NB4 (cell line): ENCODE data around the gene RGS16.

Experiments
- DNase-seq: peaks from one replicate; pipeline ENCODE4 v3.0.0; 2010; ENCODE audit warnings: low read depth
- H3K4me3 ChIP-seq: one replicate; pipeline ENCODE4 v1.5.1; 2011; ENCODE audit warnings: mild to moderate bottlenecking, low read depth, low read length, moderate library complexity
- MAX ChIP-seq: IDR thresholded peaks from 2 replicates; pipeline ENCODE4 v1.6.1; 2011; ENCODE audit warnings: low read depth, low read length
- MYC ChIP-seq: IDR thresholded peaks from 2 replicates; pipeline ENCODE4 v1.6.1; 2011; ENCODE audit warnings: low read depth, low read length
- POLR2A ChIP-seq: IDR thresholded peaks from 2 replicates; pipeline ENCODE4 v1.6.1; 2011; ENCODE audit warnings: mild to moderate bottlenecking; ENCODE audit not compliant: insufficient read length; ENCODE audit errors: extremely low read depth
- TF ChIP-seq, protein P1 (sequence below): IDR thresholded peaks from one replicate; pipeline ENCODE4 v1.5.1; 2012; ENCODE audit warnings: low read depth, low read length

RGS16 gene

GRCh38 chr1:182601913-182602312 is 2.3 kb downstream of the RGS16 start:
- TF ChIP-seq MAX, result no peak
- TF ChIP-seq, protein P1, sequence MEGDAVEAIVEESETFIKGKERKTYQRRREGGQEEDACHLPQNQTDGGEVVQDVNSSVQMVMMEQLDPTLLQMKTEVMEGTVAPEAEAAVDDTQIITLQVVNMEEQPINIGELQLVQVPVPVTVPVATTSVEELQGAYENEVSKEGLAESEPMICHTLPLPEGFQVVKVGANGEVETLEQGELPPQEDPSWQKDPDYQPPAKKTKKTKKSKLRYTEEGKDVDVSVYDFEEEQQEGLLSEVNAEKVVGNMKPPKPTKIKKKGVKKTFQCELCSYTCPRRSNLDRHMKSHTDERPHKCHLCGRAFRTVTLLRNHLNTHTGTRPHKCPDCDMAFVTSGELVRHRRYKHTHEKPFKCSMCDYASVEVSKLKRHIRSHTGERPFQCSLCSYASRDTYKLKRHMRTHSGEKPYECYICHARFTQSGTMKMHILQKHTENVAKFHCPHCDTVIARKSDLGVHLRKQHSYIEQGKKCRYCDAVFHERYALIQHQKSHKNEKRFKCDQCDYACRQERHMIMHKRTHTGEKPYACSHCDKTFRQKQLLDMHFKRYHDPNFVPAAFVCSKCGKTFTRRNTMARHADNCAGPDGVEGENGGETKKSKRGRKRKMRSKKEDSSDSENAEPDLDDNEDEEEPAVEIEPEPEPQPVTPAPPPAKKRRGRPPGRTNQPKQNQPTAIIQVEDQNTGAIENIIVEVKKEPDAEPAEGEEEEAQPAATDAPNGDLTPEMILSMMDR, result no peak
- TF ChIP-seq POLR2A, result no peak
- no peak for TF ChIP-seq MYC
- peak overlapping the region; percentile 95 for H3K4me3 ChIP-seq

GRCh38 chr1:182601416-182601786 is 2.8 kb downstream of the RGS16 start:
- H3K4me3 ChIP-seq, result peak overlapping the region; percentile 95
- DNase-seq, result peak; percentile 86
- TF ChIP-seq MAX (peak; percentile 90), MYC (peak; percentile 90), POLR2A (no peak)
- TF ChIP-seq, protein P1, result peak; percentile 52

More at GRCh38 chr1:182601913-182602312, 2.3 kb downstream of the RGS16 start:
- no peak for DNase-seq

GRCh38 chr1:182600745-182601415 is 3.3 kb downstream of the RGS16 start:
- no peak for DNase-seq
- TF ChIP-seq, protein P1, result no peak
- TF ChIP-seq MYC, result no peak
- TF ChIP-seq POLR2A, result no peak
- TF ChIP-seq MAX, result no peak
- peak overlapping the region; percentile 95 for H3K4me3 ChIP-seq

DNA sequence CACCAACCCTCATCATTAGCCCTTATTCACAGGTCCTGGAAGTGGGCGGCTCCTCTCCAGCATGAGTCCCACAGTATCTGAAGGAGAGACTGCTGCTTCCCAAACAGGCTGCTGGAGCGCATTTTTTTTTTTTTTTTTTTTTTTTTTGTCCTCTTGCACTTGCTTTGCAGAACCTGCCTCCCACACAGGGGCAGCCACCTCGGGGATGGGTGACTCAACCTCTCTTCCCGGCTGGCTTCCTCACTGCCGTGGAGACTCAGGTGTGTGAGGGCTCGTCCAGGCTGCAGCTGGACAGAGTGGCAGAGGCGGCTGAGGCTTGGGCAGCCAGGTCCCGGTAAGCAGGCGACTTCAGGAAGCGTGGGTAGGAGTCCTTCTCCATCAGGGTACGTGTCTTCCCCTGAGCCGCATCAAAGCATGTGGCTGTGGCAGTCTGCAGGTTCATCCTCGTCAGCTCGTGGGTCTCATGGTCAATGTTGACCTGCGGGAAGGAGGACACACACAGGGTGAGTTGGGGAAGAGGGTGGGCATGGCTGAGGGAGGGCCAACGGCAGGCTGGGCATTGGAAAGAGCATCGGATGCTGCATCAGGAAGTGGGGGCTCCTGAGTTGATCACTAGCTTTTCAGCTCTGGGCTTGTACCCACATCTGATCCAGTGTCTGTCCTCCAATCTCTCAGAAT is 4.0 kb downstream of the RGS16 start:
- TF ChIP-seq POLR2A, result no peak
- no peak for TF ChIP-seq MYC
- no peak for TF ChIP-seq MAX
- TF ChIP-seq, protein P1, result no peak
- no peak for DNase-seq
- H3K4me3 ChIP-seq, result peak overlapping the region; percentile 95

GRCh38 chr1:182599339-182599738 is 4.8 kb downstream of the RGS16 start:
- DNase-seq, result peak; percentile 58
- TF ChIP-seq MYC, result no peak
- TF ChIP-seq, protein P1, result peak; percentile 66
- no peak overlapping the region for H3K4me3 ChIP-seq
